ENCODE data around the gene TOMM20.

GRCh38 chr1:235130766-235131270 is 2.2 kb upstream of the TOMM20 start:
- no peak for TF ChIP-seq POLR2AphosphoS5 (IDR thresholded peaks at IDR 0.05; ENCODE audit: borderline replicate concordance, low read depth, low read length)
- TF ChIP-seq EZH2 (IDR thresholded peaks at IDR 0.05): no peak
- TF ChIP-seq FOXP2 (optimal IDR thresholded peaks at IDR 0.05; ENCODE audit: control extremely low read depth, extremely low read length, insufficient read depth): no peak

Measured in SK-N-MC (cell line).